Fibroblast of mammary gland (primary cell): ENCODE results near the gene NUDT4.

Source experiments
- DNase-seq: peaks from one replicate; pipeline ENCODE4 v3.0.0-alpha.2; 2010; ENCODE audit warnings: low read depth
- H3K4me3 ChIP-seq: 2 replicates; pipeline ENCODE4 v1.5.1; 2011; ENCODE audit warnings: low read depth, mild to moderate bottlenecking, low read length, moderate library complexity; ENCODE audit not compliant: control insufficient read depth
- CTCF ChIP-seq: conservative IDR thresholded peaks from 2 replicates; pipeline ENCODE4 v1.5.1; 2011; ENCODE audit warnings: low read depth, low read length, inconsistent platforms; ENCODE audit not compliant: control insufficient read depth, insufficient read depth

Gene NUDT4

GRCh38 chr12:93438266-93439050 is 60.7 kb downstream of the NUDT4 start:
- no peak for TF ChIP-seq CTCF
- peak; percentile 45 for DNase-seq
- H3K4me3 ChIP-seq, result no peak overlapping the region

- no peak for TF ChIP-seq CTCF
- DNase-seq, result peak; percentile 63
- H3K4me3 ChIP-seq, result peak overlapping the region; percentile 71
These were observed 62.5 kb downstream of the NUDT4 start for GRCh38 chr12:93440043-93440835.

GRCh38 chr12:93441081-93441616 is 63.4 kb downstream of the NUDT4 start:
- no peak for TF ChIP-seq CTCF
- H3K4me3 ChIP-seq, result peak overlapping the region; percentile 71
- DNase-seq, result no peak

DNA sequence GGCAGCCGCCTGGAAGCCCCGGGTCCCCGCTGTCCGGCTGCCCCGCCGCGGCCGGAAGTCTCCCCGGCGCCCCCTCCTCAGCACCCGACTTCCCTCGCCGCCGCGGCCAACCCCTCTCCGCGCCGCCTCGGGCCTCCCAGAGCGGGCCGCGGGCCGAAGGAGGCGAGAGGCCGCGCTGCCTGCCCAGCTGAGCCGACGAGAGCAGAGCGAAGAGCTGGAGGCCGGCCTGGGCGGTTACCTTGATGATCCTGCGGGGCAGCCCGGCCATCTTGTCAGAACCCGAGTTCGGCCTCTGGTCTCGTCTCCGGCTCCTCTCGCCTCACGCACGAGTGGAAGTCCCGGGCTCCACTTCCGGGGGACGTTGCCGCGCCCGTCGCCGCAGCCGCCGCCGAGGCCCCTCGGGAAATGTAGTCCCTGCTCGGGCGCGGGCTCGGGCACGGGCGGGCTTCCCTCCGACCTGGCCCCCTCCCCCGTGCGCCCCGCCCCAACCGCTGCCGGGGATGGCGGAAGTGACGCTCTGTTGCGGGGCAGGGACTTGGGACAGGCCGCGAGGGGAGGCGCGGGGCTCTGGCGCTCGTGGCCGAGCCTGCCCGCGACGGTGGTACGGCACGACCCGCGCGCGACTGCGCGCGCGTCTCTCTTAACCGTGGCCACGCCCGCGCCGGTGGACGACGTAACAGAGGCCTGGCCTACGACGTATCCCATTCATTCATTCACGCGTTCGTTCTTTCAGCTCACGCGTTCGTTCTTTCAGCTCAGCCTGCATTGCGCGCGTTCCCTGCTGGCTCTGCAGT is 64.1 kb downstream of the NUDT4 start, which contains the start of gene UBE2N:
Gene UBE2N, minus strand, starts transcription at position 331 of the 794 bp plus-strand sequence. Its CDS starts 63 bp downstream, at position 268.
- peak within 1 kb of the TSS; percentile 71 for H3K4me3 ChIP-seq
- TF ChIP-seq CTCF, result peak; percentile 3
- peak; percentile 92 for DNase-seq

DNA sequence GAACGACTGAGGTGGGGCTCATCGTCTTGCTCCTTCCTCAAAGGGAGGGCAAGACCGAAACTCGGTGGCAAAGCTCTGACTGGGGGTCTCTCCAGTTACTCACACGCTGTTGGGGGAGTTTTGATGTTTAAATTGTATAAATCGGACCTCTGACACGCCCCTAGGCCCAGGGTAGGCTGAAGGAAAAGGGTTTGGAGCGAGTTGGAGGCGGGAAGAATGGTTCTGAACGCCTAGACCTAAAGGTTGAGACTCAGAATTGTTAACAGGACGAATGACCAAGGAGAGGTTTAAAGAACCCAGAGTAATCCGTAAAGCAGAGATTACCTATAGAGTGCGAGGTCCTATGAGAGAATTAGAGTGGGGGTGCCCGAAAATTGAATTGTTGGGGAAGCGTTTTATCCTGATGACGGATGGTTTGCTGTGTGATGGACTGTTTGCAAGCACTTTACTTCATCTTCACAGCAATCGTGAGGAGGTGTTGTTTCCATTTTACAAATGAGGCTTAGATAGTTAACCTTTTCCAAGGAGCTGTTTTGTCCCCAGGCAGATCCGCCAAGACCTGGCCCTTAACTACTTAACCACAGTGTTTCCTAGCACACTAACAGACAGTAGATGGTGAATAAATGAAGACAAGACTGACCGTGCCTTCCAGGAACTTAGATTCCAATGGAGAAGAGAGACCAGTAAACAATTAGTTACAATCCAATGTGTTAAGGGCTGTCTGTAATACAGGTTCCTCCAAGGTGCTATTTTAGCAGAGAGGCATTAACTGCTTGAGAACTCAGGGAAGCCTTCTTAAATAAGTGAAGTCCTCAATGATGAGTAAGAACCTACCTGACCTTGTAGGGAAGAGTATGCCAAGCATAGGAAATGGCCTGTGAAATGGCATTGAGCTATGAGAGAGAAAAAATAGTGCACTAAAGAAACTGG is 65.0 kb downstream of the NUDT4 start:
- no peak for TF ChIP-seq CTCF
- peak; percentile 16 for DNase-seq
- peak overlapping the region; percentile 71 for H3K4me3 ChIP-seq

DNA sequence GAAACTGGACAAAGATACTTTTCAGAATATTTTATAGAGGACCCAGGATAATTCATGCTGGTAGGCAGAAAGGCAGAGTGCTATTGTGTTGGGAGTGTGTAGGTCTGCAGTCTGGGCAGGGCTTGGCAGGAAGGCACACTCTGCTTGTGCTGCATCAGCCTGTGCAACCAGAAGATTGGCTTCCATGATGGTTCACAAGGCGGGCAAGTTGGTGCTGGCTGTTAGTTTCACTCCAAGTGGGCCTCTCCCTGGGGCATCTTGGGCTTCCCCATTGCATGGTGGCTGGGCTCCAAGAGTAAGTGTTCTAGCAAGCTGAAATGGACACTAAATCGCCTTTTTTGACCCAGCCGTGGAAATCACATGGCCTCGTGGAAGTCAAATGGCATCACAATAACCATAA is 65.9 kb downstream of the NUDT4 start:
- no peak for DNase-seq
- no peak overlapping the region for H3K4me3 ChIP-seq
- no peak for TF ChIP-seq CTCF
